GM21786 (cell line): ENCODE results near the gene KISS1.
"Not testable (repeated sequence)": the region's sequence is repeated elsewhere in the genome, so short reads cannot be mapped to it uniquely, and the experiment has no call there.

Source experiments
- ATAC-seq: cut with Tn5 transposase; IDR thresholded peaks from one replicate; pipeline ENCODE4 v1.9.1; 2021; ENCODE audit not compliant: unreplicated experiment

KISS1 gene

DNA sequence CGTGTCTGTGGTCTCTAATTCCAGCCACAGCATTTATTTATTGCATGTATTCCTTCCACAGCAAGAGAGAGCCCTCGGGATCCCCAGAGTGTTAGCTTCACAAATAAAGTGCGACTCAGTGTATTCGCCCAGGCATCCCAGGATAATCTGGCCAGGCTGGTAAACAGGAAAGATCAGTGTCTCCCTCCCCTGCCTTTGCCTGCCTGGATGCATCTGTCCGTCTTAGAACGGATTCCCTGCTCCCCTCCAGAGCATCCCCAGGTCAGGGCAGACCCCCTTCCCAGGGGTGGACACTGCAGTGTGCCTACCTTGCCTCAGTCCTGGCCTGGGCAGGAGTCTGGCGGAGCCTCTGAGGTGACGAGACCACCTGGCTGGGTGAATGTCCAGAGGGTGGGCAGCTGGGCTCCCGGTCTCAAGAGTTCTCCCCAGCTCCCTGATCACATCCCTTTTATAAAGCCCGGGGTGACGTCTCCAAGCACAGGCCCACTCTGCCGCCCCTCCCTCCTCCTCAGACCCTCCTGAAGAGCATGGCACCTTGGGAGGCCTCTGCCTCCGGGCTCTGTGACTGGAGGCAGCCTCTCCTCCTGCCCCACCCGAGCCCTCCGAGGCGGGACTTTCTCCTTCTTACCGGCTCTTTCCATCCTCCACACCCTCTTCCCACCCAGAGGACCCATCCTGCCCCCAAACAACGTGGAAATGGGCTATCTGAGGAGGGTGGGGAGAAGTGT, at the start of gene KISS1:
Gene KISS1 (minus strand): TSS at position 424 of the 728 bp plus-strand sequence. CDS start 3,615 bp downstream, outside the sequence.
- no peak for ATAC-seq

DNA sequence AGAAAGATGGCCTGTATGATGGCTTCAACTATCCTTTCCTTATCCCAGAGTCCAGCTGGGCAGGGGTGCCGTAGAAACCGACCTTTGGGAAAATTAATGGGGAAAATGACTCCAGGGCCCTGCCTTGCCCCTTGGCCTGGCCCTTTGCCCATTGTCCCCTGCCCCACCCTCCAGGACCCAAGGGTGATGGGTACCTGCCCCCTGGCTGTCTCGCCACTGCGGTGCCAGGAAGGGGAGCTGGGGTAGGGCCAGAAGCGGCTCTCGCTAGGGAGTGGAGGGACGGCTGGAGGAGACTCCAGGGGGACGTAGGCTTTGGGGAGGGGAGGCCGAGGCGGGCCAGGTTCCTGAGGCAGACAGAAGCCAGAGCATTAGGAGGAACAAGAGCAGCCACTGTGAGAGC, 46.6 kb upstream of the KISS1 start:
- ATAC-seq: no peak

DNA sequence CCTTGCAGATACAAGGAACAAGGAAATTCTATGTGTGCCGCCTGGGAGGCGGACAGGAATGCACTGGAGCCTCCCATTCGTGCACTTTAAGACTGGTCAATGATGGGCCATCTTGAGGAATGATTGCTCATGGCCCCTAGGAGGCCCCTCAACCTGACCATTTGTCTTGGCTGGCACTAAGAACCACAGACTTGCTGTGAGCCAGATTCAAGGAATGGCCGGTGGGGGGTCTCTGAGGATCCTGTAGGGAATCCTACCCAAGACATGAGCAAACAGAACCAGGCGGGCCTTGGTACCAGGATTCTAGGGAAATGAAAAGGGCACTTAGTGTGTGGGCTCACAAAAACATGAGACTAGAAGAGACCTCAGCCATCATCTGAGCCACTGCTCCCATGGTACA, 45.6 kb upstream of the KISS1 start:
- no peak for ATAC-seq

DNA sequence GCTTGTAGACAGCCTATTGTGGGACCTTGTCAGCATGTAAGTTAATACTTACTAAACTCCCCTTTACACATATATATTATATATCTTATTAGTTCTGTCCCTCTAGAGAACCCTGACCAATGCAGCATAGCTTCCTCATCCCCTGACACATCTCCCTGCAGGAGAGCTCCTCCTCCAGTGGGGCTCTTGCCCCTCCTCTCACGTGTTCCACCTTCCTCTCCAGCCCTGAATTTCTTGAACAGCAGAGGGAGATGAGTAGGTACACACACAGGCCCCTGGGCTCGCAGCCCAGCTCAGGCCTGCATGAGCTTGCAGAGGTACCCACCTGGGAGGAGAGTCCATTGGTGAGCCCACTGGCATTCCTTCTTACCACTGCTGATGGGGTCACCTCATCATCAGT, 44.8 kb upstream of the KISS1 start:
- no peak for ATAC-seq

DNA sequence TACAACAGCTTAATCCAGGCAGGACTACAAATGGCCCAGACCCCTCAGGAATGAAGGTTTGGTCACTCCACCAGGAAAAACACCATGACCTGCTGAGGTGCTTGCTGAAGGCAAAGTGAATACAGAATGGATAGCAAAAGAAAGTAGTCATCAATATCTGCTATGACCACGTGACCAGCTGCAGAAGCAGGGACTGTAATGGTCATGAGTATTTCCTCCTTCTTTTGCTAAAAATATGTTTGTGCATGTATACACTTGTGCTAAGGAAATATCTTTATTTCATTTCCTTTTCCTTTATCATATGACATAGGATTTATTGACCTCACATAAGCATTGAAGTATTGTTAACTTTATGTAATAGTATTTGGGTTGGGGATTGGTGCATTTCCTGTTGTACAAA, 43.9 kb upstream of the KISS1 start:
- no peak for ATAC-seq

DNA sequence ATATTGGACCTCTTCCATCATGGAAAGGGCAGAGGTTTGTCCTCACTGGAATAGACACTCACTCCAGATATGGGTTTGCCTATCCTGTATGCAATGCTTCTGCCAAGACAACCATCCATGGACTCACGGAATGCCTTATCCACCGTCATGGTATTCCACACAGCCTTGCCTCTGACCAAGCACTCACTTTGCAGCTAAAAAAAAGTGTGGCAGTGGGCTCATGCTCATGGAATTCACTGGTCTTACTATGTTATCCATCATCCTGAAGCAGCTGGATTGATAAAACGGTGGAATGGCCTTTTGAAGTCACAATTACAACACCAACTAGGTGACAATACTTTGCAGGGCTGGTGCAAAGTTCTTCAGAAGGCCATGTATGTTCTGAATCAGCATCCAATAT, 43.1 kb upstream of the KISS1 start:
- ATAC-seq: not testable (repeated sequence)

GRCh38 chr1:204238520-204238919, 42.2 kb upstream of the KISS1 start:
- not testable (repeated sequence) for ATAC-seq

DNA sequence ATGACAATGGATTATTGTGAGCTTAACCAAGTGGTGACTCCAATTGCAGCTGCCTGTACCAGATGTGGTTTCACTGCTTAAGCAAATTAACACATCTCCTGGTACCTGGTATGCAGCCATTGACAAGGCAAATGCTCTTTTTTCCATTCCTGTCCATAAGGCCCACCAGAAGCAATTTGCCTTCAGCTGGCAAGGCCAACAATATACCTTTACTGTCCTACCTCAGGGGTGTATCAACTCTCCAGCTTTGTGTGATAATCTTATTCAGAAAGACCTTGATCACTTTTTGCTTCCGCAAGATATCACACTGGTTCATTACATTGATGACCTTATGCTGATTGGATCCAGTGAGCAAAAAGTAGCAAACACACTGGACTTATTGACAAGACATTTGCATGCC, 41.2 kb upstream of the KISS1 start:
- ATAC-seq: not testable (repeated sequence)

DNA sequence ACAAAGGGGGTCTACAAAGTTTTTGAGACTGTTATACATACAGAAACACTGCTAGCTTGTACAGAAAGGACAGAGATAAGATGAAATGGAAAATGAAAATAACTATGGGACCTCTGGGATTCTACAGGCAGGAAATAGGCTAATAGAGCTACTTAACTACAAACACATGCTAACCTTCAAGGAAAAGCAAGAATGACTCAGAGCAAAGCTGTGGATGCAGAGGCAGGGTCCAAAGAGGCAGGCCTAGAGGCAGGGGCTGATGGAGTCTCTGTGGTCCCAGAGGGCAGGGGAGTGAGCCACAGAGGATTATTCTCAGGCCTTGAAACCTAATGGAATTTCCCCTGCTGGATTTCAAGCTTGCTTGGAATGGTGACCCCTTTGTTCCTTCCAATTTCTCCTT, 36.2 kb upstream of the KISS1 start:
- no peak for ATAC-seq

GRCh38 chr1:204230211-204230610, 33.9 kb upstream of the KISS1 start:
- no peak for ATAC-seq

GRCh38 chr1:204228896-204229295, 32.6 kb upstream of the KISS1 start:
- no peak for ATAC-seq

- no peak for ATAC-seq
Observed at GRCh38 chr1:204227996-204228785, 31.9 kb upstream of the KISS1 start.

DNA sequence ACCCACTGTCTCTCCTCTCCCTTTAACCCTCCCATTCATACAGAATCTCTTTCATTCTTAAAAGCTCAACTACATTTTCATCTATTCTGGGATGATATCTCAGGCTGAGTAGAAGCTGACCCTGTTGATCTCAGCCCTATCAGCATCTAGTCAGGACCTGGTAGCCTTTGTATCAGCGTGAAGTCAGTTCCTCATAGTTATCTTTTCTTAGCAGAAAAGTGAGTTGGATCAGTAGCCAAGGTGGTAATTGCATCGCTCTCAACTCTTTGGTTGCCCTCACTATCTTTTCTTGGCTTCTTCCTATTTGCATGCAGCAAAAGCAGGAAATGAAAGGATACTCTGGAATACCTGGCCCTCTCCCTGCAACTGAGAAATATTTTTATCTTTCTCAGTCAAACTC, 31.1 kb upstream of the KISS1 start:
- ATAC-seq: no peak

GRCh38 chr1:204225841-204226735, 29.8 kb upstream of the KISS1 start:
- ATAC-seq: no peak

DNA sequence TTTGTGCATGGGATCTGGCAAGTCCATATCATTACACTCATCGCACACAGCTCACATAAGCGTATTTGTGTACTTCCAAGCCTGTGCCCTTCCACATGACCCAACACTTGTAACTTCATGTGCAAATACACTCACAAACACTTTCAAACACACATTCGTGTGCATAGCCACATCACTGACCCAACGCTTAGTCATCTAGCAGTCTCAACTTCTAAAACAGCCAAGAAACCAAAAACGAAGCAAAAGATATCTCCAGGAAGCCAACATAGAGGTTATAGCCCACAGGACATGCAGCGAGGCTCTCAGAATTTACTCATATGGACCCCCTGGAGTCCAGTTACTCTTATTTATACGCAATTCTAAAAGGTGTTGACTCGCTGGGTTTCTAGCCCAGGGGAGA, 28.4 kb upstream of the KISS1 start:
- no peak for ATAC-seq

GRCh38 chr1:204223129-204223860, 27.0 kb upstream of the KISS1 start:
- no peak for ATAC-seq

DNA sequence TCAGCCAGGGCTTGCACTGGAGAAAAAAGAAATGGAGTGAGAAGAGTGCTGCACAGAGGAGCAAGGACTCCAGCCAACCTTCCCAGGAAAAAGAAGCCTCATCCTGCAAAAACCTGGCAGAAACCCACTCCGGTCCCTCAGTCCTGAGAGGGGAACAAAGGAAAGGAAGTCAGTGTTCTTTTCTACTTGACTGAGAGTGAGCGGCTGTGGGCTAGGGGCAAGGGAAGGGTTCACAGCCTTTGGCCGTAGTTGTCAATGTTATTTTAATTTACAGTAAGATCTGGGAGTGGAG, 26.4 kb upstream of the KISS1 start:
- no peak for ATAC-seq

- no peak for ATAC-seq
Observed at GRCh38 chr1:204222006-204222763, 25.9 kb upstream of the KISS1 start.

DNA sequence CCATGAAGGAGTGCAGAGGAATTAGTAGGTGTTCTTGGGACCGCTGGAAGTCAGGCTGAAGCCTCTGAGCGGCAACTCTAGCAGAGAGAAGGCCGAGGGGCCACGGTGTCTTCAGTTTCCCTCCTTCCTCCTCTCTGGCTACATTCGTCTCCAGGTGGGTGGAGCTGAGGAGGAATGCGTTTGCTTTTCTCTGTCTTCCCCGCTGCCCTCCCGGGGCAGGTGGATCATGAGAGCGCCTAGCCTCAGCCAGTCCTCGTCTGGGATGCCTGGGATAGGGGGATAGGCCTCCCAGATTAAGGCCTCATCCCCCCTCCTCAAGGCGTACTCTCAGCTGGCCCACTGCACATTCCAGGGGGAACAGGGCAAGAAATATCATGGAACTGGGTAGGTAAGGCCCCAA, 25.0 kb upstream of the KISS1 start:
- no peak for ATAC-seq

DNA sequence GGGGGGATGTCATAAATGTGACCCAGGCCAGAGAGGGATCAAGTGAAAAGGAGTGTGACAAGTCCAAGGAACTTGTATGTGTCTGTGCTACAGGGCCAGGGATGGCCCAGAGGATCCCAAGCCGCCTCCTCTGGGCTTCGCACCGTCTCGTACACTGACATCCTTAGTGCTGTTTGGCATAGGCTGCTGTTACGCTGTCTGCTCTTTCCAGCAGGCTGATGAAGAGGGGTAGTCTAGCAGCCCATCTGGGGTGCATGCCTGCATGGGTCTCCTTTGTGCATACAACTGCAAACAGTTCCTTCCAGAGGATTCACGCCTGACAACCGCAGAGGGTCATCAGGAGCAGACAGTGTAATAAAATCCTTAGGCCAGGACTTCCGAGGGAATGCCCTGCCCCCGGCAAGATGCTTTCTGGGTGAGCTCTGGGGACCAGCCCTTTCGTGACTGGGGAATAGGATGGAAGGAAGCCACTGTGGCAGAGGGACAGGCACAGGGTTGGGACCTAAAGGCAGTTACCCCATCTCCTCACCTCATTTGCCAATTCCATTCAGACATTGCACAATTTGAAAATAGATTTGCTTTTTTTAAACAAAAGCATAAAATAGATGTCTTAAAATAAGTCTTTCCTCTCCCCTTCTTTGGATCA, 23.8 kb upstream of the KISS1 start:
- ATAC-seq: no peak
